GM19397 (cell line): Measurements from ENCODE around the gene CNDP2.

Experiments used
- ATAC-seq: cut with Tn5 transposase; IDR thresholded peaks from one replicate; pipeline ENCODE4 v1.9.1; 2021; ENCODE audit warnings: mild to moderate bottlenecking, moderate library complexity; ENCODE audit not compliant: unreplicated experiment

CNDP2 gene

GRCh38 chr18:74468547-74469061, 27.6 kb upstream of the CNDP2 start:
- ATAC-seq = no peak

- ATAC-seq = no peak
Measured at GRCh38 chr18:74472312-74472711, 23.9 kb upstream of the CNDP2 start.

- no peak for ATAC-seq
Measured at GRCh38 chr18:74473976-74474640, 22.1 kb upstream of the CNDP2 start.

- ATAC-seq = no peak
Measured at GRCh38 chr18:74476140-74476539, 20.0 kb upstream of the CNDP2 start.

GRCh38 chr18:74477771-74478170, 18.4 kb upstream of the CNDP2 start:
- ATAC-seq = no peak

GRCh38 chr18:74478316-74478715, 17.8 kb upstream of the CNDP2 start:
- no peak for ATAC-seq

- ATAC-seq = no peak
Measured at GRCh38 chr18:74478880-74479279, 17.3 kb upstream of the CNDP2 start.

GRCh38 chr18:74479486-74480148, 16.5 kb upstream of the CNDP2 start:
- no peak for ATAC-seq

- no peak for ATAC-seq
Measured at GRCh38 chr18:74480149-74480651, 16.0 kb upstream of the CNDP2 start.

GRCh38 chr18:74482697-74483096, 13.5 kb upstream of the CNDP2 start:
- no peak for ATAC-seq

GRCh38 chr18:74486119-74486849, 9.9 kb upstream of the CNDP2 start:
- ATAC-seq = no peak

GRCh38 chr18:74488354-74488753, 7.8 kb upstream of the CNDP2 start:
- ATAC-seq = no peak

GRCh38 chr18:74488864-74489263, 7.3 kb upstream of the CNDP2 start:
- no peak for ATAC-seq

- ATAC-seq = no peak
Measured at GRCh38 chr18:74489676-74490075, 6.5 kb upstream of the CNDP2 start.

GRCh38 chr18:74492259-74492658, 3.9 kb upstream of the CNDP2 start:
- no peak for ATAC-seq

- no peak for ATAC-seq
Measured at GRCh38 chr18:74493689-74494088, 2.5 kb upstream of the CNDP2 start.

GRCh38 chr18:74494514-74494913, 1.6 kb upstream of the CNDP2 start:
- no peak for ATAC-seq

- peak; percentile 27 for ATAC-seq
Measured at GRCh38 chr18:74496508-74497323, 553 bp downstream of the CNDP2 start.

- ATAC-seq = no peak
Measured at GRCh38 chr18:74497324-74497676, 1.1 kb downstream of the CNDP2 start.

GRCh38 chr18:74497778-74498177, 1.6 kb downstream of the CNDP2 start:
- no peak for ATAC-seq
